ENCODE measurements around the gene HNRNPUL1. TPM values are rescaled to one million over a fixed set of nuclear protein-coding genes. Genes with fewer than 3 reads are reported as not detected.
A peak's percentile ranks its signal among the peaks of the same experiment; 100 is the strongest.

HNRNPUL1 gene
- total and polyA plus RNA-seq, 9 of the 15 experiments (the other 6 are each of a cell fraction or from before 2014, with no cell fraction given), result 7.3 to 211 (median 85.0) TPM

- TF ChIP-seq ZNF511 (CRISPR knock-in tag; IDR thresholded peaks at IDR 0.05) (peak; percentile 48; the same call in 1 of the 2 replicates), TAL1 (IDR thresholded peaks at IDR 0.05) (peak; percentile 50; the same call in 1 of the 2 replicates), ZNF785 (CRISPR knock-in tag; IDR thresholded peaks at IDR 0.05) (no peak), KDM2B (CRISPR knock-in tag; IDR thresholded peaks at IDR 0.05) (no peak), KDM5B (IDR thresholded peaks at IDR 0.05; ENCODE audit: insufficient replicate concordance, low read depth, low read length) (no peak), ETV1 (tag; conservative IDR thresholded peaks at IDR 0.05; ENCODE audit: low read depth) (no peak), ZC3H11A (IDR thresholded peaks at IDR 0.05; ENCODE audit: low read depth, low read length) (no peak), BRCA1 (IDR thresholded peaks at IDR 0.05) (no peak), BRCA1 (CRISPR knock-in tag; IDR thresholded peaks at IDR 0.05) (no peak), SFPQ (IDR thresholded peaks at IDR 0.05; ENCODE audit: low read depth, low read length) (no peak), ZNF431 (CRISPR knock-in tag; IDR thresholded peaks at IDR 0.05) (0 out of 2 replicates have a peak, but pooled peaks have one; percentile 18), ZNF444 (CRISPR knock-in tag; IDR thresholded peaks at IDR 0.05) (no peak), ESRRB (CRISPR knock-in tag; IDR thresholded peaks at IDR 0.05; ENCODE audit: borderline replicate concordance) (no peak), ZNF316 (IDR thresholded peaks at IDR 0.05) (peak; percentile 80), BACH1 (tag; IDR thresholded peaks at IDR 0.05) (peak; percentile 78; the same call in 1 of the 2 replicates), SOX6 (IDR thresholded peaks at IDR 0.05) (peak; percentile 74), ZNF77 (CRISPR knock-in tag; IDR thresholded peaks at IDR 0.05) (no peak), RNF2 (IDR thresholded peaks at IDR 0.05) (peak; percentile 95; the same call in 1 of the 2 replicates), TEAD2 (tag; IDR thresholded peaks at IDR 0.05) (no peak), ZFP30 (CRISPR knock-in tag; IDR thresholded peaks at IDR 0.05; ENCODE audit: borderline replicate concordance) (no peak), NFRKB (IDR thresholded peaks at IDR 0.05; ENCODE audit: low read depth) (peak; percentile 39; the same call in 1 of the 2 replicates), MEF2D (tag; conservative IDR thresholded peaks at IDR 0.05; ENCODE audit: low read depth) (no peak), AFF4 (CRISPR knock-in tag; IDR thresholded peaks at IDR 0.05) (no peak), CTBP1 (IDR thresholded peaks at IDR 0.05; ENCODE audit: borderline replicate concordance) (peak; percentile 82), HIVEP1 (CRISPR knock-in tag; IDR thresholded peaks at IDR 0.05) (0 out of 2 replicates have a peak, but pooled peaks have one; percentile 43)
Observed at GRCh38 chr19:41323430-41324125, 59.4 kb downstream of the HNRNPUL1 start (continued).

Data from K562 (cell line).